HCEC 1CT (cell line): Measurements from ENCODE around the gene ILDR1.
"Not testable (repeated sequence)": the region's sequence is repeated elsewhere in the genome, so short reads cannot be mapped to it uniquely, and the experiment has no call there.

ENCODE experiments used
- DNase-seq: peaks from one replicate; pipeline ENCODE4 v3.0.0-alpha.2; 2017

The ILDR1 gene

DNA sequence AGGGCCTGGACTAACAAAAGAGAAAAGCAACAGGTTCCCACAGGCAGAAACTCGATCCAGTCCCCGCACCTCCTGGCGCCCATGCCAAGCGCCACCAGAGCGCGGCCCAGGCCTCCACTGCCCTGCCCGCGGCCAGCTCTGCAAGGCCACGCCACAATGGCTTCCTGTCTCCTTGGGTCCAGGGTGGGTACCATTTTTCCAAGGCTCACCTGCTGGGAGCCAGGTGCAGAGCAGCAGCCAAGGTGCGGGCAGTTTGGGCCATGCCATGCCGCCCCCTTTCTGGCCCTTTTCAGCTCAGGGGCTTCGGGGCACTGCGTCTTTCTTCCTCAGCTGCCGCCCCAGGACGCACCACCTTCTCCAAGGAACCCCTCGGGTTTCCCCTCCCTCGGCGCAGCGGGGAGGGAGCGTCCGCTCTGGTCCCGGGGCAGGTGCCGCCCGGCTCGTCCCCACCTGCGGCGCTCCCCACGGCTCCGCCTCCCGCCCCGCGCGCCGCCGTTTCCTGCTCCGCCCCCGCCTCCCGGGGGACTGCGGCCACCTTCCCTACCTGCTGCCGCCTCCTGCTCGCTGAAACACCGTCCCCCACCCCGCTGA, at the start of gene ILDR1:
Gene ILDR1 (minus strand): TSS at position 437 of the 591 bp plus-strand sequence. CDS start 170 bp downstream, at position 267.
- DNase-seq = no peak

DNA sequence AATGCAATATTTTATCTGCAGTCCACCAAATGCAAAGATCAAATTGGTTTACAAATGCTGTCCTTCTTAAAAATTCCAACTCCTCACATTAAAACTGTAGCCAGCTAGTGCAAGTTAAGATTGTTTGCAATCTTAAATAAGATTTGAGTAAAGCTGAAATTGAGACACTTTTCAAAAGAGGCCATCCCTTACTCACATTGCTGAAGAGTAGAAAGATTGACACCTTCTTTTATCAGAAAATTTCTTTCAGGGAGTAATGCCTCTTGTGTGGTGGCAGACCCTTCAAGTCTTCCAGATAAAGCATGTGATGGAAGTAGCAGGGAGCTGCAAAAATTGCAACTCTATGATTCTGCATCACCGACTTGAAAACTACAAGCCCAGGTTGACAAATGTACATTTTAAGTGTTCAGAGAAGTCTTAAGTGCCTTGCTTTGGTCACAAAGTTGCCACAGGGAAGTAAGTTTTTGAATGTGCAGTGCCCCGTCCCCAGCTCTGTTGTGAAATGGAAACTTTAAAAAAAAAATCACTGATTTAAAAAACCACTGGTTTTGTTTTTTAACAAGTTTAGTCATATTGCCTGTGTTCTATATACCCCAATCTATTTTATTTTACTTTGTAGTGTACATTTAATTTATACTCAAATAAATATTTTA, 45.7 kb upstream of the ILDR1 start:
- no peak for DNase-seq

DNA sequence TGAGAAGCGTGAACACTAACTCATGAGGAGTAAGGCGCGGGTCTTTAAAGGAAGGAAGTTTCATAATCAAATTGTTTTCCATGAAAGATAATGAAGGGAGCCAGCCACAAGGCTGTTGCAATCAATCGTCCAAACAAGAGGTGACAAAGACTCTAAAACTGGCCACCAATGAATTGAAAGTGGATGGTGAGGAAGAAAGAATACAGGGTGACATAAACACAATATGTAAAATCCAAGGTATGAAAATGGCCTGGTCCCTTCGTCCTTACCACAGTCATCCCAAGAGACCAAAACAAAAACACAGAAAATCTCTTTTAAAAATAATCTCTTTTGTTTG, 45.1 kb upstream of the ILDR1 start:
- DNase-seq = no peak

DNA sequence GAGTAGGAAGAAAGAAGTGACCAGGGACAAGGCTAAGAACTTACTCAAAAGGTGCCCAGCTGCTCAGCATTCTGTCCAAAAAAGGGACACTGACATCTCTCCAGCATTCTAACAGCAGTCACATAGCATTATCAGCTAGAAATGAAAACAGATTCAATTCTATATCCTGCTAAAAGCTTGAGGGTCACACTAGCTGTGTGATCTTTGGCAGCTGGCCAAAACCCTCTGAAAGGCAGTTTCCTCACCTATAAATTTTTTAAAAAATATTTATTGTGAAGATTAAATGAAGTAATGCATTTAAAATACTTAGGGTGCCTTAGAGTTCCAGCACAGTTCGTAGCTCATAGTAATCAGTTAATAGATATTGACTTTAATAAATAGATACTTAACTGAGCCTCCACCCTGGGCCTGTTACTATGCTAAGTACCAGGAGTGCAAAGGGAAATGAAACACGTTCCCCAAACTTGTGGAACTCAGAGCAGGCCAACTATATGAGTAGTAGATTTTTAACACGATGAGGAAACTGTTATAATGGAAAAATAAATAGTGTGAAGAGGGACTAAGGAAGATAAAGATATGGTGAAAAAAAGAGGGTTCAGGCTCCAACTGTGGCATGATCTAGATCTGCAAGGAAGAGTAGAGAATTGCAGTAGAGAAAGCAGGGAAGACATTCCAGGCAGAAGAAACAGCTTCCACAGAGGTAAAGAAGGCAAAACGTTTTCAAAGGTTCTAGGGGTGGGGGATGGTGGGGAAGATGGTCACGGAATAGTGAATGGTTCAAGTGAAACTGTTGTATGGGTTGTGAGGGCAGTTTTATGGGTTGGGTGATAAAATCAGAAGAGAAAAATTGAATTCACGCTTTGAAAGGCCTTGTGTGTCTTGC, 44.5 kb upstream of the ILDR1 start:
- DNase-seq = no peak

DNA sequence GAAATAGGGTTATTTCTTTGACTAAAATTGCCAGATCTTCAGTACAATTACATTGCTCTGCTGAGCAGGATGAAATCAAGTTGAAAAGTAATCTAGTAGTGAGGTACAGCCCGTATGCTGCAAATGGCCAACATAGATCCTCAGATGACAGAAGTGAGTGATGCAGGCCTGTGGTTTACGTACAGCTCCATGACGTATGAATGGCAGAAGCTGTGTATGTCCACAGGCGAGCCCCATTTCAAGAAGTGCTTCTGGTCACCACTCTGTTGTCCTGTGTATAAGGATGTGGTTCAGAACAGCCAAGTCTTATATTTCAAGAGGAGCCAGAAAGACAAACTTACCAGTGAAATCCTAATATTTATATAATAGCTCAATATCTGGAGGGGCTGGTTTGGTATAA, 42.3 kb upstream of the ILDR1 start:
- no peak for DNase-seq

DNA sequence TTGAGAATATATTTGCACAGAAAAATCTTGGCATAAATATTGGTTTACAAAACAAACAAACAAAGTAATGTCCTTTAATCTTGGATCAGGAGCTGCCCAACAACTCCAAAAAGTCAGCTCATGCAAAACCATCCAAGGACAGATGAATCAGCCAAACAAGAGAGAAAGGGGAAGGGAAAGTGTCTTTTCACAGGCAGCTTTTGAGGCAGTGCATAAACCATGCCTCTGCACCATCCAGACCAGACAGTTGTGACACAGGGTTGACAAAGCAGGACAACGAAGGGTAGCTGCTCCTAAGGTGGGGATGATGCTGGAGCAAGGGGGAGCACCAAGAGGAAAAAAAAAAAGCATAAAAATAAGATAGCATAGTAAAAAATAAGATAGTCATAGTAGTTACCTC, 41.9 kb upstream of the ILDR1 start:
- no peak for DNase-seq

DNA sequence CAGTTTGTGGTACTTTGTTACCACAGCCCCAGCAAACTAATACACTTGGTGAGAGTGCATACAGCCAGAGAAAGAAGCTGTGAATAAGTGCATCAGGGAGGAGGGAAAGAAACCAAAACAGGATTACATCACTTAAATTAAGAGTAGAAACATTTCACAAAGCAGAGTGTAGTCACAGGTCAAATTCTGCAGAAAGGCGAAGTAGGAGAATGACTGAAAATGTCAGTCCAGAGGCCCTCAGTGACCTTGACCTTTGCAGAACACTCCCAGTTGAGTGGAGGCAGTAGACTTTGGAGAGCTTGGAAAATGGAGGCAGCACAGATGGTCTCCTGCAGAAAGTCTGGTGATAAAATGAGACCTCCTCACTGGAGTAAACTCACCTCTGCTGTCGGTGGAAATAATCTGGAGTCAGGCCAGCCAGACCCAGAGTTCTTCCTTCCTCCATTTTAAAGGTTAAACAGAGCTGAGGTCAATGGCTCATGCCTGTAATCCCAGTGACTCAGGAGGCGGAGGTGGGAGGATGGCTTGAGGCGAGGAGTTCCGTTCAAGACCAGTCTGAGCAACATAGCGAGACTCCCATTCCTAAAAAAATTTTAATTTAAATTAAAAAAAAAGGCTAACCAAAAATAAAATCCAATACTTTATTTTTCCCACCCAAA, 38.1 kb upstream of the ILDR1 start:
- DNase-seq = no peak

DNA sequence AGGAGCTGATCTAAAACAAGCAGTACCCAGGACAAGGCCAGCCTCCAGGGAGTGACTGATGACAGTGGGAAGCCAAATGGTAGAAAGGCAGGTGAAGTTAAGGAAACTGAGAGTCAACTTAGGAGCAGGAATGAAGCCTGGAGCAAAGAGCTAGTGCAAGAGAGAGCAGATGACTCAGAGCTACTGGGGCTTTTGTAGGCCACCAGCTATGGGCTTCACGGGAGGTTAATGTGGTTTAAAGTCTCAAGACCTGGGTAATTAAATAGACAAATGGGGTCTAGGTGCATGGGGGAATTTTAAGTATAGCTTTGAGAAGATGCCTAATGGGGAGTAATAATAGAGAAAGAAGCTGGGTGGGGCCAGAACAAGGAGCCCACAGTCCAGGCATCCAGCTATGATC, 36.2 kb upstream of the ILDR1 start:
- DNase-seq = no peak

DNA sequence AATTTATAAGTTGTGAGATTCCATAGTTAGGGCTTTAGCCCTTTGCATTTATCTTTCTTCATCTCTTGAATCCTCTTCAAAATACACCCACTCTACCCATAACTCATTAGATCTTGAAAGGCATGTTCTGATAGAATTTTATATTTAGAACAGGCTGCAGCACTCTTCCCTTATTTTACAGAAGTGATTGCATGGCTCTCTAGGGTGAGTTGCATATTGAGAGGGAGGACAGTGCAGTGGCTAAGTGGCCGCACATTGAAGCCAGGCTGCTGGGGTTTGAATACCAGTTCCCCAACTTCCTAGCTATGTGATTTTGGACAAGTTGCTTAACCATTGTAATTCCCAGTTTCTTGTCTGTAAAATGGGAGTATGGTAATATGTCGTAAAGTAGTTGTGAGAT, 35.6 kb upstream of the ILDR1 start:
- no peak for DNase-seq

DNA sequence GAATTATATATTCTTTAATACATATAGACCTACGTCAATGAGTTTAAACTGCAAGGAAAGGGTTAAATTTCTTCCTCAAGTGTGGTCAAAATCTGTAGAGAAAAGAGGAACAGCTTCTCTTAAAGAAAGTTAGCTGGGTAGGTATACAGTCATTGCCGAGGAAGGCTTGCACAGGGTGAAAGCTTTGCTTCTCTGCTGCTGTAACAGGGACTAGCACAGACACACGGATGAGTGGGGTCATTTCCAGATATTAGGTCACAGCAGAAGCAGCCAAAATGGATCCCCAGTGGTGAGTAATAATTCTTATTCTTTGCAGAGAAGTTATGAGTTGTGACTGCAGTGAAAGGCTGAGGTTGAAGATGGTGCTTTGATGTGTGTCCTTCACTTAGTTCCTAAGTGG, 33.2 kb upstream of the ILDR1 start, which contains the start of gene CD86:
Gene CD86 (plus strand): TSS at position 148 of the 400 bp plus-strand sequence. CDS start 128 bp downstream, at position 276.
- DNase-seq = no peak

DNA sequence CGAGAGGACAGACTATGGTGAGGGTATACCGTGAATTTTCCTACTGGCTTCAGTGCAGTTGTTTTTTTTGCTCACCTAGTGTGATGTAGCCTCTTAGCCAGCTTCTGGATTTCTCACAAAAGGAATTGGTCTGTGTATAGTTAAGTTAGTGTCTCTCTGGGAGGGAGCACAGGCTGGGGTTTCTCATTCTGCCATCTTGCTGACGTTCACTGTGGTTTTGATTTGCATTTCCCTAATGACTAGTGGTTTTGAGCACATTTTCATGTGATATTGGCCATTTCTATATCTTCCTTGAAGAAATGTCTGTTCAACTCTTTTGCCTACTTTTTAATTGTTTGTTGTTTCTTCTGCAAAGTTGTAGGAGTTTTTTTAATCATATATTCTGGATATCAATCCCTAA, 30.9 kb upstream of the ILDR1 start:
- DNase-seq = no peak

DNA sequence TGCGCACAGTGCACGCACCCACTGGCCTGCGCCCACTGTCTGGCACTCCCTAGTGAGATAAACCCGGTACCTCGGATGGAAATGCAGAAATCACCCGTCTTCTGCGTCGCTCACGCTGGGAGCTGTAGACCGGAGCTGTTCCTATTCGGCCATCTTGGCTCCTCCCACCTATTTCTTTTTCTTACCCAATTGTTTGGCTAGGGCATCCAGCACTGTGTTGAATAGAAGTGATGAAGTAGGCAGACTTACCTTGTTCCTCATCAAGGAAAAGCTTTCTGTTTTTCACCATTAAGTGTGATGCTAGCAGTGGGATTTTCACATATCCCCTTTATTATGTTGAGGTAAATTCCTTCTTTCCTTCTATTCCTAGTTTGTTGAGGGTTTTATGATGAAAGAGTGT, 25.7 kb upstream of the ILDR1 start:
- not testable (repeated sequence) for DNase-seq

DNA sequence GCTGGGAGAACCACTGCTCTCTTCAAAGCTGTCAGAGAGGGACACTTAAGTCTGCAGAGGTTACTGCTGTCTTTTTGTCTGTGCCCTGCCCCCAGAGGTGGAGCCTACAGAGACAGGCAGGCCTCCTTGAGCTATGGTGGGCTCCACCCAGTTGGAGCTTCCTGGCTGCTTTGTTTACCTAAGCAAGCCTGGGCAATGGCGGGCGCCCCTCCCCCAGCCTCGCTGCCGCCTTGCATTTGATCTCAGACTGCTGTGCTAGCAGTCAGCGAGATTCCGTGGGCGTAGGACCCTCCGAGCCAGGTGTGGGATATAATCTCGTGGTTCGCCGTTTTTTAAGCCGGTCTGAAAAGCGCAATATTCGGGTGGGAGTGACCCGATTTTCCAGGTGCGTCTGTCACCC, 25.2 kb upstream of the ILDR1 start:
- not testable (repeated sequence) for DNase-seq

DNA sequence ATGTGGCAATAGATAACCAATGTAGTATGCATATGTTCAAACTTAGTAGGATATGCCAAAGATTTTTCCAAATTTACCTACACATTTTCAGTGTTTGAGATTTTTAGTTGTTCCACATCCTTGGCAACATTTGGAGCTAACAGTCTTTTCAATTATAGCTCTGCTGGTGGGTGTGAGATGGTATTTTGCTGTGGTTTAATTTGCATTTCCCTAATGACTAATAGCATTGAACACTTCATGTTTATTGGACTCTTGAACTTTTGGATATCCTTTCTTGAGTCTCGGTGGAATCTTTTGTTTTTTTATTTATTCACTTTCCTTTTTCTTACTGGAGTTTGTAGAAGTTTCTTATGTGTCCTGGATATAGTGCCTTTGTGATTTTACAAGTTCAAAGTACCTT, 11.0 kb upstream of the ILDR1 start:
- no peak for DNase-seq

DNA sequence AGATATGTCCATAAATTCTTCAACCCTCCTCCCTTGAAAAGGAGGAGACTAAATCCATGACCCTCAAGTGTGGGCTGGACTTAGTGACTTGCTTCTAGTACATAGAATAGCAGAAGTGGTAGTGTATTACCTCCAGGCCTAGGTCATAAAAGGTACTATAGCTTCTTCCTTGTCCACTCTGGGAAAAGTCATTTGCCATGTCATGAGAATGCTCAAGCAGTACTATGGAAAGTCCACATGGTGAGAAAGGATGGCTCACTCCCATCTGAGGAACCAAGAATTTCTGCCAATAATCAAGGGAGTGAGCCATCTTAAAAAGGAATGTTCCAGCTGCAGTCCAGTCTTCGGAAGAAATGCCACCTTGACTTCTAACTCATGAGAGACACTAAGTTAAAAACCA, 10.5 kb upstream of the ILDR1 start:
- DNase-seq = no peak

DNA sequence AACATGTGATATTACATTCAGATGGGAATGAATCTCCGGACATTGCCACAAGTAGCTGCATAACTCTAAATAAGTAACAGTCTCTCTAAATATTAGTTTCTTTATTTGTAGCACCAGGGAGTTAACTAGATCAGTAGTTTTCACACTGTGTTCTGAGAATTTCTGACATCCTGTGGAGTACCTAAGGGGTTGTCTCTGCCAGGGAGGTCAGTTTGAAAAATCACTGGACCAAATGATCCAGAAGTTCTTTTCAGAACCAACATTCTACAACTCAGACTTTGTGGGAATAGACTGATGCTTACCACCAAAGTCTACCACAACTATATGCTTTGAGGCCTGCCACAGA, 9.0 kb upstream of the ILDR1 start:
- DNase-seq = no peak

DNA sequence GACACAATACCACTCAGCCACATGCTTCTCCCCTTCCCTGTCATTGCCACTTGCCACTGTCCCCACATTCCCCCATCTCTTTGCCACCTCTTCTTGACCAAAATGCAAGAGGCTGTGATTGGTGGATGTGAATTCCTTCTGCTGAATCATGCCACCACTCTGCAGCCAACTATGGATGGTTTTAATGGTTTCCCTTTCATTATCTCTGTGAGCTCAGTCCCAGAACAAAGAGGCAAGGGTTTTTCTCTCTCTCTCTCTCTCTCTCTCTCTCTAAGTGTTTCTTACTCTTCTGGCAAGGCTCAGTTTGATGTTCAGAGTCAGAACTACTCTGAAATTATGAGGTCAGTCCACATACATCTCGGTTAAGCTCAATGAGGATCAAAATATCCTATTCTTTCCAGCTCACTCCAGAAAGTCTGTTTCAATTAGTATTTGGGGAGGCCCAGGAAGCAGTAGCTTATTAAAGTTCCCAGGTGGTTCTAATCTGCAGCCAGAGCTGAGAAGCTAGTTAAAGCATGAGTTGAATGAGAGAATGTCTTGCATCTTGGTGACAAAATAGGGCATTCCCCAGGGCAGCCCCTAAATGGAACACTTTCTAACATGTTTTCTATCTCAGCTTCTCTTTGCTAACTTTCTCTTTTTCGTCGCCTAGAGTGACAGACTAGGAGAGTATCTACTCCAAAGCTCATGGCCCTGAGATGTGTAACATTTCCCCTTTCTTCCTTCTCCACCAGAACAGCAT, 8.5 kb upstream of the ILDR1 start:
- DNase-seq = peak; percentile 2

DNA sequence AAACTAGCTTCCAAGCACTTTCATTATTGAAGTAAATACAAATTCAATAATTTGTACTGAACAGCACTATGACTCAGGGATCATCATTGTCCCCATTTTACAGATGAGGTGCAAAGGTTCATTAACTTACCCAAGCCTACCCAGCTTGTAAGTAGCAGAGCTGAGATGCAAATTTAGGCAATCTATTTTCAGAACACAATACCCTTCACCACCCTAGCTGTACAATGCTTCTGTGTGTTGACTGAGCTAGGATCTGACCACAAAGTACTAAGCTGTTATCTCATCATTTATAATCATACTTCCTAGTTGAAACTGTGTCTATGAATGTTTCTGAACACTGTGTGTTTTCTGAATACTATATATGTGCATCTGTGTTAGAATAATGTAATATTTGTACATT, 3.2 kb upstream of the ILDR1 start:
- DNase-seq = no peak

DNA sequence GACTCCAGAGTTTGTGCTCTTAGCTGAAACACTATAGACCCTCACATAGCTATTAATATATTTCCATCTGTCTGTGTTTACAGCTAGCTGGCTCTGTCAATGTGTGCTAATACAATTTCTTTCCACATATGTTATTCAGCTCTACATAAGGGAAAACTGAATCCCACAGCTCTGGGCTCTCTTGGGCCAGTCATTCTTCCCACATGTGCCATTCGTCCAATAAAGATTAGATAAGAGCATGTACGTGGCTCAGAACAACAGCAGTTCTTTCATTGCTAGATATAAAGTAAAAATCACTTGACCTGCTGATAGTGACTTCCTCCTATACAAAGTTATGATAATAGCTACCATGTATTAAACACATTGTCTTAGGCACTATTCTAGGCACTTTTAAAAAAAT, 2.8 kb upstream of the ILDR1 start:
- DNase-seq = no peak

DNA sequence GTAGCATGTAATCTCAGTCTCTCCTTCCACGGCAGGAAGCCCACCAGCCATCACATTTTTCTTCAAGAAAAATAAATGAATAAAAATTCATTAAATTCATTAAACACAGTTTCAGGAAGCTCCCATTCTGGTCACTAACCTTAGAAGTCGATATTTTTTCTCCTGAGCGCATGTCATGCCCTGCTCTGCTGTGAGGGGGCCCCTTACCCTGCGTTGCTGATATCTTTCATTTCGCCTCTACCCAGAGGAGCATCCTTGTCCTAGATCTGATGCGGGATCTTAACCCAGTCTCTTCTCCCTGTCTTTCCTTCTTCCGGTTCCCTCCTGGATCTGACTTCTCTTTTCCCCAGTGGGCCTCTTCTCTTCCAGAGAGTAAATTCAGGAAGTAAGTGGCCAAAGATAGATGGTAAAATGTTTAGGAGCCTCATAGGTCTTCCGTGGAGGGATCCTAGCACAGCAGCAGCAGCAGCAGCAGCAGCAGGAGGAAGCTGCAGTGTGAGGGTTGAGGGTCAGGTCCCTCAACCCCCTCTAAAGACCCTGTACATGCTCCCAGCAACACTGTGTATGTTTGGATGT, 1.4 kb upstream of the ILDR1 start:
- no peak for DNase-seq

DNA sequence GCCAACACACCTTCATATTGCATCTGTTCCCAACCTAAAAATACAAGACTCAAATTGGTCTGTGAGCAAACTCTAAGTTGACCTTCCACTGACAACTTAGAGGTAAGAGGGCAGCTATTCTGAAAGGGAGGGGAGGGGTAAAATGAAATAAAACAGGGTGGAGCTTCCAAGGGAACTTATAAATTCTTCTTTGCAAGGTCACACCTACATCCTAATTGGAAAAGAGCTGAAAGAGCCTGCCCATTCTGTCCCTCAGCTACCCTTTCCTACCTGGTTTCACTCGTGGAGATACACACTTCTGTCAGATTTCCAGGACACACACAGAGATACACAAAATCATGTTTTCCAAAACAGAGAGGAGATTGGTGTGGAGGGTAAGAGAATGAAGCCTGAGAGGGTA, 1.0 kb downstream of the ILDR1 start:
- no peak for DNase-seq

DNA sequence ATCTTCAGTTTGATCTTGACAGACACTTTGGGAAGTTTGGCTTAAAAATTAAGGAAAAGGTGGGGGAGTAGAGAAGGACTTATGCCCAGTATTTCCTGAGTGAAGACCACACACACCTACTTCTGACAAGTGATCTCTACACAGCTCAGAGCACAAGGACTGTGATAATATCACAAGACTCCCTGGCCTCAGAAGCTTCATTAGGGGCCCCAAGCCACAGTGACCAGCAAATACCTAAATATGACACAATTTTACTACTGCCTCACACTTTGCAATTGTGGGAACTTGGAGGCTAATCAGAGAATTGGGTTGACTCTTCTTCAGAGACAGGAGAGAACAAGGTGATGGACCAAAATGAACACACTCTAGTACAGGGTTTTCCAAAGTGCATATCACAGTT, 2.6 kb downstream of the ILDR1 start:
- DNase-seq = no peak

DNA sequence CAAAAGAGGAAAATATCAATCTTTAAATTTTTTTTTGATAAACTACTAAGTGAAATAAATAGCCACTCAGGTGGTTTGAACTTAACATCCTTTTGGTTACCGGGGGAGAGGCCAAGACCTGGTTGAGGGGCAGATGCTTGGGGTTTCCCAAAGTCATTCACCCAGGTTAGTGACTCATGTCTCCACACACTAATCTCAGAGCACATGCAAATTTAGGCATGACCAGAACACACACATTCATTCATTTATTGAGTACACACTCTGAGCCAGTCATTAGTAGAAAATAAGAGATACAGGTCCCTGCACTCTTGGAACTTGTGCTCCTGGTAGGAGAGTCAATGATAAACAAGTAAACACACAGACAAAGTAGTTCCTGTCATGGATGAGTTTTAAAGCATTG, 7.3 kb downstream of the ILDR1 start:
- DNase-seq = no peak
